Measurements from ENCODE around the gene CPLANE1.
A peak's percentile ranks its signal among the peaks of the same experiment; 100 is the strongest.
"Not testable (repeated sequence)": the region's sequence is repeated elsewhere in the genome, so short reads cannot be mapped to it uniquely, and the experiment has no call there.

Gene CPLANE1

GRCh38 chr5:37121027-37121426 is 128.1 kb downstream of the CPLANE1 start:
- DNase-seq: no peak

- DNase-seq: no peak
Observed at GRCh38 chr5:37120270-37120669, 128.9 kb downstream of the CPLANE1 start.

- DNase-seq: no peak
Observed at GRCh38 chr5:37116359-37116758, 132.8 kb downstream of the CPLANE1 start.

- peak in 1 of 5 donors; percentile 15 for DNase-seq
Observed at GRCh38 chr5:37112383-37112991, 136.7 kb downstream of the CPLANE1 start.

GRCh38 chr5:37111426-37112382 is 137.5 kb downstream of the CPLANE1 start:
- peak in 2 of 5 donors; percentile 5 to 81 for DNase-seq

- DNase-seq: no peak
Observed at GRCh38 chr5:37110135-37110534, 139.0 kb downstream of the CPLANE1 start.

GRCh38 chr5:37109338-37109737 is 139.8 kb downstream of the CPLANE1 start:
- no peak for DNase-seq

GRCh38 chr5:37103302-37103701 is 145.9 kb downstream of the CPLANE1 start:
- DNase-seq: no peak

GRCh38 chr5:37099267-37099666 is 149.9 kb downstream of the CPLANE1 start:
- DNase-seq: not testable (repeated sequence)

GRCh38 chr5:37093795-37094194 is 155.4 kb downstream of the CPLANE1 start:
- not testable (repeated sequence) for DNase-seq

- DNase-seq: no peak
Observed at GRCh38 chr5:37090781-37091180, 158.4 kb downstream of the CPLANE1 start.

- DNase-seq: no peak
Observed at GRCh38 chr5:37090123-37090726, 159.0 kb downstream of the CPLANE1 start.

GRCh38 chr5:37088009-37088408 is 161.2 kb downstream of the CPLANE1 start:
- no peak for DNase-seq

GRCh38 chr5:37086466-37087173 is 162.6 kb downstream of the CPLANE1 start:
- no peak for DNase-seq

GRCh38 chr5:37086026-37086425 is 163.2 kb downstream of the CPLANE1 start:
- DNase-seq: not testable (repeated sequence)

GRCh38 chr5:37082977-37083376 is 166.2 kb downstream of the CPLANE1 start:
- DNase-seq: not testable (repeated sequence)

- DNase-seq: no peak
Observed at GRCh38 chr5:37080697-37081096, 168.5 kb downstream of the CPLANE1 start.

- DNase-seq: no peak
Observed at GRCh38 chr5:37077146-37077545, 172.0 kb downstream of the CPLANE1 start.

GRCh38 chr5:37075399-37075950 is 173.7 kb downstream of the CPLANE1 start:
- DNase-seq: no peak

GRCh38 chr5:37071901-37072581 is 177.1 kb downstream of the CPLANE1 start:
- DNase-seq: peak in 1 of 5 donors; percentile 2

GRCh38 chr5:37071487-37071886 is 177.7 kb downstream of the CPLANE1 start:
- no peak for DNase-seq

GRCh38 chr5:37064442-37064841 is 184.7 kb downstream of the CPLANE1 start:
- no peak for DNase-seq
